ENCODE measurements around the gene PCCA. TPM values are rescaled to one million over a fixed set of nuclear protein-coding genes. Genes with fewer than 3 reads are reported as not detected.

Gene PCCA
- total RNA-seq, 2 experiments from 2014 or later = 7.9 to 8.2 TPM

DNA sequence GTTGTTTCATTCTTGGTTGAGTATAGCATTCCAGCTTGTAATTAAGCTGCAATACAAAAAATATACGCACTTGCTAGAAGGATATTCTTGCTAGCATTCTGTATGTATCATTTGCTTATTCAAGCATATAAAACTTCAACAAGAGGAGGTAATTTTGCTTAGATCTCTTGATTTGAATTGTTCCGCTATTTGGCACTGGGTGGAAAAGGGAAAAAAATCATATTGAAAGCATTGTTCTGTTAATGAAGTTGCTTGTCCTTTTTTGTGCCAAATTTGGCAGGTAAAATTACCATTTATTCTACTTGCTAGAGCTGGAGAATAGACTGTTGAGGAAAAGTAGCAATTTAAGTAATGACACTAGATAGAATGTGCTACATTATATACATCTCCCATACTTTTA, 309.5 kb downstream of the PCCA start:
- Mint-ChIP-seq H3K9me3 (peaks cover 22% of the 10 kb centered on the region), H3K27me3 (no peaks in the 10 kb centered on the region), H3K4me3 (no peak overlapping the region), H3K4me1 (ENCODE audit: low read depth) (peaks cover 15% of the 10 kb centered on the region), H3K36me3 (peaks cover 24% of the 10 kb centered on the region), H3K27ac (no peak overlapping the region)
- CTCF ChIA-PET = interaction anchor here (0.6 kb wide), 1 partner anchor 397 kb away, joined by 3 read pairs; no protein-coding TSS in a partner anchor
- POLR2A ChIA-PET = no interaction called here
- no peak for DNase-seq
- intact Hi-C loops (cut with micrococcal nuclease) = loop anchor here (10.0 kb wide), 1 partner anchor 854 kb away; no protein-coding TSS in a partner anchor

GRCh38 chr13:100399455-100399854, 310.6 kb downstream of the PCCA start:
- no peaks in the 10 kb centered on the region for H3K27me3 Mint-ChIP-seq
- peaks cover 33% of the 10 kb centered on the region for H3K9me3 Mint-ChIP-seq
- H3K4me3 Mint-ChIP-seq = no peak overlapping the region
- CTCF ChIA-PET = no interaction called here
- H3K27ac Mint-ChIP-seq = no peak overlapping the region
- DNase-seq = no peak
- intact Hi-C loops (cut with micrococcal nuclease) = loop anchor here (10.0 kb wide), 1 partner anchor 855 kb away; no protein-coding TSS in a partner anchor
- POLR2A ChIA-PET = no interaction called here
- H3K36me3 Mint-ChIP-seq = peaks cover 34% of the 10 kb centered on the region
- H3K4me1 Mint-ChIP-seq (ENCODE audit: low read depth) = peaks cover 4% of the 10 kb centered on the region

DNA sequence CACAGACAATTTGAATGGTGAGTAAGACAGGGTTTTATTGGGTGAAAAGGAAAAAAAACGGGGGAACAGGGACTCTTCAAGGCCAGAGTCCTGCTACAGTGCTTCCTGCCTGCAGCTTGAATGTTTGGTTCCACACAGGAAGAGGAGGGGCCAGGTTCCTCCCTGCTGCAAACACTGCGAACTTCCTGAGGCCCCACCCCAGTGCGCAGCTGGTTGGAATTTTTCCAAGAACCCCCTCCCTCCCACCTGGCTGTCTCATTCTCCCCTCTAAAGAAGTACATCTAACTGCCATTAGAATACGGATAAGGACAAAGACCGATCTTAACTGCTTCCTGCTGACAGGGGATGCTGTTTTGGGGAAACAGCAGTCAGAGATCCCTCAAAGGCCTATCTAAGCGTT, 314.8 kb downstream of the PCCA start:
- no peaks in the 10 kb centered on the region for H3K4me1 Mint-ChIP-seq (ENCODE audit: low read depth)
- POLR2A ChIA-PET = no interaction called here
- intact Hi-C loops (cut with micrococcal nuclease) = no loop called here
- no peak for DNase-seq
- H3K27ac Mint-ChIP-seq = no peak overlapping the region
- CTCF ChIA-PET = no interaction called here
- no peaks in the 10 kb centered on the region for H3K27me3 Mint-ChIP-seq
- H3K36me3 Mint-ChIP-seq = peaks cover 52% of the 10 kb centered on the region
- no peak overlapping the region for H3K4me3 Mint-ChIP-seq
- H3K9me3 Mint-ChIP-seq = peaks cover 62% of the 10 kb centered on the region

DNA sequence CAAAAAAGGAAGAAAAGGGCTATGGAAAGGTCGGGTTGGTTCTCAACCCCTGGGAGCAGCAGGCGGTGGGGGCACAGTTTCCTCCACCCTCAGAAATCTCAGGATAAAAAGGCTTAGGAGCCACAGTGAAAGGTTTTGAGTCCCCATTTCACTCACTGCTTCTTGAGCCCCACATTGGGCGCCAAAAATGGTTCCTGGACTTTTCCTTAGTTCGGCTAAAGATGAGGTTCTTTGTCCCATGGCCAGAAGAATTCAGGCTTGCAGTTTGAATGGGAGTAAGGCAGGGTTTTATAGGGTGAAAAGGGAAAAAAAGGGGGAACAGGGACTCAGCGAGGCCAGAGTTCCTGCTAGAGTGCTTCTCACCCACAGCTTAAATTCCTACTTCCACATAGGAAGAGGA, 320.2 kb downstream of the PCCA start:
- DNase-seq = no peak
- POLR2A ChIA-PET = no interaction called here
- Mint-ChIP-seq H3K4me1 (ENCODE audit: low read depth) (no peaks in the 10 kb centered on the region), H3K27me3 (no peaks in the 10 kb centered on the region), H3K9me3 (peaks cover 71% of the 10 kb centered on the region), H3K36me3 (peaks cover 50% of the 10 kb centered on the region), H3K4me3 (no peak overlapping the region), H3K27ac (no peak overlapping the region)
- CTCF ChIA-PET = no interaction called here
- intact Hi-C loops (cut with micrococcal nuclease) = no loop called here

- ChIA-PET CTCF (no interaction called here), POLR2A (no interaction called here)
- Mint-ChIP-seq H3K27ac (no peak overlapping the region), H3K9me3 (no peaks in the 10 kb centered on the region), H3K4me1 (ENCODE audit: low read depth) (peaks cover 6% of the 10 kb centered on the region), H3K4me3 (no peak overlapping the region), H3K27me3 (no peaks in the 10 kb centered on the region), H3K36me3 (peaks cover 6% of the 10 kb centered on the region)
- intact Hi-C loops (cut with micrococcal nuclease) = no loop called here
- DNase-seq = no peak
These were observed 334.5 kb downstream of the PCCA start for GRCh38 chr13:100423375-100423774.

- intact Hi-C loops (cut with micrococcal nuclease) = no loop called here
- no peak for DNase-seq
- Mint-ChIP-seq H3K36me3 (peaks cover 9% of the 10 kb centered on the region), H3K9me3 (peaks cover 7% of the 10 kb centered on the region), H3K27me3 (no peaks in the 10 kb centered on the region), H3K27ac (no peak overlapping the region), H3K4me3 (no peak overlapping the region), H3K4me1 (ENCODE audit: low read depth) (peaks cover 9% of the 10 kb centered on the region)
- CTCF ChIA-PET = no interaction called here
- POLR2A ChIA-PET = no interaction called here
These were observed 340.1 kb downstream of the PCCA start for GRCh38 chr13:100428986-100429385.

GRCh38 chr13:100432611-100433010, 343.7 kb downstream of the PCCA start:
- Mint-ChIP-seq H3K27ac (no peak overlapping the region), H3K36me3 (peaks cover 2% of the 10 kb centered on the region), H3K4me1 (ENCODE audit: low read depth) (peaks cover 15% of the 10 kb centered on the region), H3K9me3 (peaks cover 7% of the 10 kb centered on the region), H3K27me3 (no peaks in the 10 kb centered on the region), H3K4me3 (no peak overlapping the region)
- no peak for DNase-seq
- ChIA-PET CTCF (no interaction called here), POLR2A (no interaction called here)
- intact Hi-C loops (cut with micrococcal nuclease) = no loop called here

- CTCF ChIA-PET = no interaction called here
- H3K27me3 Mint-ChIP-seq = no peaks in the 10 kb centered on the region
- intact Hi-C loops (cut with micrococcal nuclease) = no loop called here
These were observed 344.6 kb downstream of the PCCA start for GRCh38 chr13:100433475-100433874.

DNA sequence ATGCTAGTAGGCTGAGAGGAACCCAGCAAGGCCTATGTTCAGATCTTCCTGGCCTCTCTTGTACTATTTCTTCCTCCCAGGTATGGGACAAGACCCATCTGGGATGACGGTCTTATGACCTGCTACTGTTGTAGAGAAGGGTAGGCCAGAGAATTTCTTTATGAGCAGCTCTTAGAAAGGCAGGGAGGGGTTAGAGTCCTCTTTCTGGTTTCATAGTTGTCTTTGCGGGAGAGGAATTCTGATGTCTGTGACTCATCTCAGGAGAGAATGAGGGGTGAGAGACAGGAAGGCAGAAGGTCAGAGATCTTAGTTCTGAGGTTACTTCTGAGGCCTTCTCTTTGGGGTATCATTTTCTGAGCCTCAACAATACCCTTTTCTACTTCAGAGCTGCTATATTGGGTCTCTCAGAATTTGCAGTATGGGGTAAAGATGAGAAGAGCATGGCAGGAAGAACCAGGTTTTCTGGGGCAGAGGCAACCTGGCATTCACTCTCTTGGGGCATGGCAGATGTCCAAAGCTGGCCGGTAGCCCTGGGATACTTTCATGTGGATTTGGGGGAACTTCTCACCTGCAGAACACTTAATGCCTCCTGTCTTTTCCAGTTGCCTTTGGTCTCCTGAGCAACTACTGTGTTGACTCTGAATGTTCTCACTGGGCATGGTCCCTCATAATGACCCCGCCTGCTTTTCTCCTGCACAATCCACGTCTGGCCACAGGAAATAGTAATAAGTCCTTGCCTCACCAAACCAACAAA, 345.3 kb downstream of the PCCA start:
- Mint-ChIP-seq H3K27ac (no peak overlapping the region), H3K9me3 (peaks cover 7% of the 10 kb centered on the region), H3K4me1 (ENCODE audit: low read depth) (peaks cover 15% of the 10 kb centered on the region), H3K4me3 (no peak overlapping the region), H3K36me3 (peaks cover 2% of the 10 kb centered on the region), H3K27me3 (no peaks in the 10 kb centered on the region)
- CTCF ChIA-PET = no interaction called here
- DNase-seq = no peak
- POLR2A ChIA-PET = interaction anchor here (0.7 kb wide), 1 partner anchor 36 kb away, joined by 3 read pairs; no protein-coding TSS in a partner anchor
- intact Hi-C loops (cut with micrococcal nuclease) = no loop called here

More at GRCh38 chr13:100433475-100433874, 344.6 kb downstream of the PCCA start:
- H3K9me3 Mint-ChIP-seq = peaks cover 7% of the 10 kb centered on the region
- H3K4me1 Mint-ChIP-seq (ENCODE audit: low read depth) = peaks cover 15% of the 10 kb centered on the region
- H3K36me3 Mint-ChIP-seq = peaks cover 2% of the 10 kb centered on the region
- DNase-seq = no peak
- no peak overlapping the region for H3K4me3 Mint-ChIP-seq
- POLR2A ChIA-PET = no interaction called here
- H3K27ac Mint-ChIP-seq = no peak overlapping the region

DNA sequence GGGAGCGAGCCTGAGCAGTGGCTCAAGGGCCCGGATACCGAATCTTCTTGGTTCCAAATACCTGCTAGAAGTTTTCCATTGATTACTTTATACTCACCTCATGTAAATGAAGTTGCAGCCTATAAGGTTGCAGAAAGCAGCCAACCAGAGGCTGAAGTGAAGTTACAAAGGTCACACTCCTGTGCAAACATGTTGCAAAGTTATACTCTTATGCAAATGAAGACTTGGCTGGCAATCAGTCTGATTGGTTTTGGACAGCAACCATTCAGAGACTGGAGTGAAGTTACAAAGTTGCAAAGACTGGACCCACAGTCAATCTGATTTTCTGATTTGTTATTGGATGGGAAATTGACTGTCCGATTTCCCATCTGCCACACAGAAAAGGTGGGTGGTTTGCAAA, 347.2 kb downstream of the PCCA start:
- Mint-ChIP-seq H3K9me3 (peaks cover 7% of the 10 kb centered on the region), H3K27ac (no peak overlapping the region), H3K4me3 (no peak overlapping the region), H3K4me1 (ENCODE audit: low read depth) (peaks cover 15% of the 10 kb centered on the region), H3K27me3 (no peaks in the 10 kb centered on the region), H3K36me3 (peaks cover 2% of the 10 kb centered on the region)
- no peak for DNase-seq
- ChIA-PET POLR2A (no interaction called here), CTCF (no interaction called here)
- intact Hi-C loops (cut with micrococcal nuclease) = no loop called here

GRCh38 chr13:100438059-100438788, 349.3 kb downstream of the PCCA start:
- Mint-ChIP-seq H3K9me3 (no peaks in the 10 kb centered on the region), H3K4me3 (no peak overlapping the region), H3K27me3 (no peaks in the 10 kb centered on the region), H3K4me1 (ENCODE audit: low read depth) (peaks cover 14% of the 10 kb centered on the region), H3K36me3 (no peaks in the 10 kb centered on the region), H3K27ac (no peak overlapping the region)
- ChIA-PET CTCF (no interaction called here), POLR2A (no interaction called here)
- no peak for DNase-seq
- intact Hi-C loops (cut with micrococcal nuclease) = no loop called here

DNA sequence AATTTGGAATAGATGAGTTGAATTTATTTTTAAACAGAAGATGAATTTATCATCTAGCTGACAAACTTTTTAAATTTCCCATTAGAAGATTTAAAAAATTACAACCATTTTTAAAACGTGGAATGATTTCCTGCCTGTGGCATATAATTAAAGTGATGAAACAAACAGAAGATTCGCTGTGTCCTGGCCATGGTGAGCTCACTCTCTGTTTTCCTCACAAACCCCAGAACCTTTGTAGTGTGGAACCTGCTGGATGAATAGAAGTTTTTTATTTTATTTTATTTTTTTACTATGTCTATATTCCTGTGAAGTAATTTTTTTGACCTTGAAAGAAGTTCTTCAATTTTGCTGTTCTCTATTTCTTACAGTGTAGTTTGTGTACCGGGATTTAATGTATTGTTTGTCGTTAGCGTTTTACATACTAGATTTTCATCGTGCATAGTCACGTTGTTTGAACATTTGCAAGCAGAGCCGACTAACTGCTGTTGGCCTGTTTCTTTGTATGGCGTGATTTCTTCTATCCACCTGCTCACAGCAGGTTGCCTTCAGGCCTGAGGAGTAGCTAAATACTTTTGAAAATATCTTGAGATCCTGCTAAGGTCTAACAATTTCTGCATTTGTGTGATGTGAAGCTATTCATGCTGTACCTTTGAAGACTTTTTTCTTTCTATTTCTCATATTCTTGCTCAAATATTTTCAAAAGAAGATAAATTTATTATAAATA, 350.5 kb downstream of the PCCA start:
- intact Hi-C loops (cut with micrococcal nuclease) = no loop called here
- H3K36me3 Mint-ChIP-seq = no peaks in the 10 kb centered on the region
- no peaks in the 10 kb centered on the region for H3K27me3 Mint-ChIP-seq
- no peak overlapping the region for H3K27ac Mint-ChIP-seq
- no peaks in the 10 kb centered on the region for H3K9me3 Mint-ChIP-seq
- ChIA-PET POLR2A (no interaction called here), CTCF (no interaction called here)
- H3K4me1 Mint-ChIP-seq (ENCODE audit: low read depth) = peaks cover 2% of the 10 kb centered on the region
- H3K4me3 Mint-ChIP-seq = no peak overlapping the region
- no peak for DNase-seq

Measured in activated CD4-positive, alpha-beta memory T cell treated with anti-CD3 and anti-CD28 coated beads for 36 hours (primary cell).